Ishikawa (cell line): ENCODE data around the gene SLC15A3.

Source experiments
- CEBPB ChIP-seq: IDR thresholded peaks from 2 replicates; pipeline ENCODE4 v1.6.1; 2012
- TCF12 ChIP-seq: IDR thresholded peaks from 2 replicates; pipeline ENCODE4 v1.6.1; 2012; ENCODE audit warnings: low read depth
- YY1 ChIP-seq: IDR thresholded peaks from 2 replicates; pipeline ENCODE4 v1.6.1; 2012; ENCODE audit warnings: low read depth
- ZBTB7A ChIP-seq: IDR thresholded peaks from 2 replicates; pipeline ENCODE4 v1.6.1; 2012; ENCODE audit warnings: low read depth
- TF ChIP-seq, protein P1 (sequence below): IDR thresholded peaks from 2 replicates; pipeline ENCODE4 v1.6.1; 2012; ENCODE audit warnings: low read depth, mild to moderate bottlenecking

DNA sequence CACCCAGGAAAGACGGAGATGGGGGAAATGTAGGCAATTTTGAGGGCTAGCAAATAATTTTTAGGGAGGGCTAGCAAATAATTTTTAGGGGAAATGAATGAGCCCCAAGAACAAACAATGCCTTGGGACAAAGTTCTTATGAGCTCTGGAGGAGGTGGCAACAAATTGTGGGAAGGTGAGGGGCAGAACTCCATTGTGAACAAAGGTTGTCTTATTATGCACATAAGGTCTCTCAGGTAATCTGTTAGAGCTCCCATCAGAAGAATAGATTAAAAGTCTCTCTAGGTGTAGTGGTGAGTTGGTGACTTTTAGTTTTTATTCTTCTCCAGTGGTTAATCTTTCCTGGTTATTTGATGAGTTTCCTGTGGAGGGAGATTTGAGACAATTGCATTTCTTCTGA, 43.2 kb downstream of the SLC15A3 start:
- TF ChIP-seq YY1 (no peak), TCF12 (no peak), ZBTB7A (no peak), CEBPB (no peak)
- TF ChIP-seq, protein P1, sequence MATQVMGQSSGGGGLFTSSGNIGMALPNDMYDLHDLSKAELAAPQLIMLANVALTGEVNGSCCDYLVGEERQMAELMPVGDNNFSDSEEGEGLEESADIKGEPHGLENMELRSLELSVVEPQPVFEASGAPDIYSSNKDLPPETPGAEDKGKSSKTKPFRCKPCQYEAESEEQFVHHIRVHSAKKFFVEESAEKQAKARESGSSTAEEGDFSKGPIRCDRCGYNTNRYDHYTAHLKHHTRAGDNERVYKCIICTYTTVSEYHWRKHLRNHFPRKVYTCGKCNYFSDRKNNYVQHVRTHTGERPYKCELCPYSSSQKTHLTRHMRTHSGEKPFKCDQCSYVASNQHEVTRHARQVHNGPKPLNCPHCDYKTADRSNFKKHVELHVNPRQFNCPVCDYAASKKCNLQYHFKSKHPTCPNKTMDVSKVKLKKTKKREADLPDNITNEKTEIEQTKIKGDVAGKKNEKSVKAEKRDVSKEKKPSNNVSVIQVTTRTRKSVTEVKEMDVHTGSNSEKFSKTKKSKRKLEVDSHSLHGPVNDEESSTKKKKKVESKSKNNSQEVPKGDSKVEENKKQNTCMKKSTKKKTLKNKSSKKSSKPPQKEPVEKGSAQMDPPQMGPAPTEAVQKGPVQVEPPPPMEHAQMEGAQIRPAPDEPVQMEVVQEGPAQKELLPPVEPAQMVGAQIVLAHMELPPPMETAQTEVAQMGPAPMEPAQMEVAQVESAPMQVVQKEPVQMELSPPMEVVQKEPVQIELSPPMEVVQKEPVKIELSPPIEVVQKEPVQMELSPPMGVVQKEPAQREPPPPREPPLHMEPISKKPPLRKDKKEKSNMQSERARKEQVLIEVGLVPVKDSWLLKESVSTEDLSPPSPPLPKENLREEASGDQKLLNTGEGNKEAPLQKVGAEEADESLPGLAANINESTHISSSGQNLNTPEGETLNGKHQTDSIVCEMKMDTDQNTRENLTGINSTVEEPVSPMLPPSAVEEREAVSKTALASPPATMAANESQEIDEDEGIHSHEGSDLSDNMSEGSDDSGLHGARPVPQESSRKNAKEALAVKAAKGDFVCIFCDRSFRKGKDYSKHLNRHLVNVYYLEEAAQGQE, result no peak
